Measurements from ENCODE around the gene TMOD2. TPM values are rescaled to one million over a fixed set of nuclear protein-coding genes. Genes with fewer than 3 reads are reported as not detected.

The TMOD2 gene
- total RNA-seq, 2 experiments from 2014 or later: 5.6 to 6.9 TPM

DNA sequence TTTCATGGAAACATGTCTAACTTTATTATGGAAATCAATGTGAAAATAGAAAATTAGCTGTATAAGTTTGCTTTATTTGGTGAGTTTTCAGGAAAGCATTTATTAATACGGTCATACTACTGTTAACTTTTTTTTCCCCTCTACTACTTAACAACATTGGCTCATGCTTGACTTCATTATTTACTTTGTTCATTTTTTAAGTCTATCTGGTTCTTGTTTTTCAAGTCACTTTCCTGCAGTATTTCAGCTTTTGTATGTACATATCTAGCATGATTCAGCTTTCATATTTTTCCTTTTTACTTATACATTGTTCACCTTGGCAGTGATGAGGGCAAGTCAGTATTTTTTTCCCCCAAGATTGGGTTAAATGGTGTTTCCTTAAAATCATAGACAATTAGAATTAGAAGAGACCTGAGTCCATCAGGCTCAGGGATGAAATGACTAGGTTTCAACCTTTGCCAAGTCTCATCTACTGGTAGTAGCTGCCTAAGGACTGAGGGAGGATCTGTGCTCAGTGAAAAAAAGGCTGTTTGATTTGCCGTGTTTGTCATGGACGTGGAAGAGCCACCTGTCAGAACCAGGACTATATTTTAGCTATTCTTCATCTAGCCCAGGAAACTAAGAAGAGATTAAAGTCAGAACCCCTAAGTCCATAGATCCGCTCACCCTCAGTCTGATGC is 93.5 kb downstream of the TMOD2 start:
- intact Hi-C loops (cut with DNase I, micrococcal nuclease): no loop called here
- DNase-seq (no peak), ATAC-seq (ENCODE audit: poor library complexity) (no peak)
- POLR2A ChIA-PET: interaction anchor here (0.7 to 1.0 kb wide), 2 partner anchors 9 to 393 kb away, joined by 3 to 4 read pairs; no protein-coding TSS in a partner anchor
- CTCF ChIA-PET: interaction anchor here (1.1 kb wide), 1 partner anchor 68 kb away, joined by 3 read pairs; no protein-coding TSS in a partner anchor
- no peaks in the 10 kb centered on the region for H3K27me3 Mint-ChIP-seq
- H3K27ac ChIP-seq (ENCODE audit: low read depth in 1 of 2, low read length in 2 of 2): no peak overlapping the region
- H3K4me3 ChIP-seq (ENCODE audit: low read length): no peak overlapping the region
- peaks cover 94% of the 10 kb centered on the region for H3K4me1 Mint-ChIP-seq (ENCODE audit: low read depth)
- no peak overlapping the region for H3K27ac Mint-ChIP-seq
- H3K9me3 ChIP-seq (ENCODE audit: control insufficient read depth in 1 of 2, insufficient read depth in 1 of 2, low read length in 2 of 2): no peaks in the 10 kb centered on the region
- no peaks in the 10 kb centered on the region for H3K36me3 Mint-ChIP-seq (ENCODE audit: low read depth)
- no peaks in the 10 kb centered on the region for H3K27me3 ChIP-seq (ENCODE audit: control insufficient read depth in 1 of 2, insufficient read depth in 2 of 2, low read length in 2 of 2)
- H3K4me1 ChIP-seq (ENCODE audit: insufficient read depth, low read length): peaks cover 32% of the 10 kb centered on the region
- no peaks in the 10 kb centered on the region for H3K36me3 ChIP-seq (ENCODE audit: insufficient read depth, low read length)
- H3K9me3 Mint-ChIP-seq: no peaks in the 10 kb centered on the region
- TF ChIP-seq CTCF (IDR thresholded peaks at IDR 0.05): no peak
- no peak overlapping the region for H3K4me3 Mint-ChIP-seq

DNA sequence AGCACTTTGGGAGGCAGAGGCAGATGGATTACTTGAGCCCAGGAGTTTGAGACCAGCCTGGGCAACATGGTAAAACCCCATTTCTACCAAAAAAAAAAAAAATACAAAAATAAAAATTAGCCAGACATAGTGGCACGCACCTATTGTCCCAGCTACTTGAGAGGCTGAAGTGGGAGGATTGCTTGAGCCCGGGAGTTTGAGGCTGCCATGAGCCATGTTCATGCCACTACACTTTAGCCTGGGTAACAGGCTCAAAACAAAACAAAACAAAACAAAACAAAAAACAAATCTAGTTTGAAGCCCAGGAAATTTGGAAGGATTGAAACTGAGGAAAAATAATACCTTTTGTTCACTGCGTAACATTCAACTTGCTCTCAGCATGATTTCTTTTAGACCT is 94.7 kb downstream of the TMOD2 start:
- no peak for ATAC-seq (ENCODE audit: poor library complexity)

More for the DNA sequence above, 94.7 kb downstream of the TMOD2 start:
- Histone ChIP-seq H3K4me3 (ENCODE audit: low read length) (no peak overlapping the region), H3K27ac (ENCODE audit: low read depth in 1 of 2, low read length in 2 of 2) (no peak overlapping the region), H3K27me3 (ENCODE audit: control insufficient read depth in 1 of 2, insufficient read depth in 2 of 2, low read length in 2 of 2) (no peaks in the 10 kb centered on the region), H3K4me1 (ENCODE audit: insufficient read depth, low read length) (peaks cover 37% of the 10 kb centered on the region), H3K9me3 (ENCODE audit: control insufficient read depth in 1 of 2, insufficient read depth in 1 of 2, low read length in 2 of 2) (no peaks in the 10 kb centered on the region), H3K36me3 (ENCODE audit: insufficient read depth, low read length) (no peaks in the 10 kb centered on the region)
- DNase-seq: no peak
- TF ChIP-seq CTCF (IDR thresholded peaks at IDR 0.05): no peak
- Mint-ChIP-seq H3K27me3 (no peaks in the 10 kb centered on the region), H3K4me3 (peak overlapping the region; percentile 21), H3K4me1 (ENCODE audit: low read depth) (peaks cover 94% of the 10 kb centered on the region), H3K9me3 (no peaks in the 10 kb centered on the region), H3K36me3 (ENCODE audit: low read depth) (no peaks in the 10 kb centered on the region), H3K27ac (peak overlapping the region; percentile 70)
- ChIA-PET CTCF (interaction anchor here (0.6 to 0.7 kb wide), 2 partner anchors 69 to 71 kb away, joined by 3 to 5 read pairs; no protein-coding TSS in a partner anchor), POLR2A (interaction anchor here (0.9 to 1.0 kb wide), 2 partner anchors 8 to 16 kb away, joined by 3 to 4 read pairs; partner anchors contain the start of gene TMOD3)
- intact Hi-C loops (cut with DNase I, micrococcal nuclease): no loop called here

Measured in CD4-positive, alpha-beta T cell (primary cell).